HTERT RPE-1 (cell line): ENCODE measurements around the gene SSRP1.
"Not testable (repeated sequence)": the region's sequence is repeated elsewhere in the genome, so short reads cannot be mapped to it uniquely, and the experiment has no call there.

Experiments
- in situ Hi-C: fragments of 300-500 bp; cut with MboI; formaldehyde crosslinking; loops from 4 replicates; pipeline ENCODE4 v1.14.3; 2020; ENCODE audit warnings: low sequenced_read_pairs

SSRP1 gene

DNA sequence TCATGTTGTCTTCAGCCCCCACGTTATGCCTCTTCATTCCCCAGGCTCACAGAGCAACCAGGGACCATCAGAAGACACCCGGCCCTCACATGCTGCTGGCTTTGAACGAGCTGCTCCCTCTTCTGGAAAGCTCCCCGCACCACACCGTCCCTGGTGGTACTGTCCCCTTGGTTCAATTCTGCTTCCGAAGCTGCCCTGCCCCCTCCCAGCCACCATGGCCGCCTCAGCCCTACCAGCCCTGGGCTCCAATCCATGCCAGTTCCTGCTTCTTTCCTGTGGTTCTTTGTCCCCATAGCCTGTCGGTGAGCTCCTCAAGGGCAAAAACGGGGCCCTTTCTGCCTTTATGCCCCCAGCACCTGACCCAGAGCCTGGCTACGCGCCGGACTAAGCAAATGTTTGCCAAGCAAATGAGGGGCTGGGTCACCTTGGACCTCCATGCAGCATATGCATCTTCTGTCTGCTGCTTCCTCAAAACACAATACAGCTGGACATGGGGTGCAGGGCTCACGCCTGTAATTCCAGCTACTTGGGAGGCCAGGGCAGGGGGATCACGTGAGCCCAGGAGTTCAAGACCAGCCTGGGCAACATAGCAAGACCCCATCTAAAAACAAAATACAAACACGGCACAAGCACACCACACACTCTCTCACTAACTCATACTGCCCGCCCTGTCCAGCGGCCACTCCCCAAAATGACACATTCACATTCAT, 32.3 kb downstream of the SSRP1 start:
- in situ Hi-C loops = no loop called here

DNA sequence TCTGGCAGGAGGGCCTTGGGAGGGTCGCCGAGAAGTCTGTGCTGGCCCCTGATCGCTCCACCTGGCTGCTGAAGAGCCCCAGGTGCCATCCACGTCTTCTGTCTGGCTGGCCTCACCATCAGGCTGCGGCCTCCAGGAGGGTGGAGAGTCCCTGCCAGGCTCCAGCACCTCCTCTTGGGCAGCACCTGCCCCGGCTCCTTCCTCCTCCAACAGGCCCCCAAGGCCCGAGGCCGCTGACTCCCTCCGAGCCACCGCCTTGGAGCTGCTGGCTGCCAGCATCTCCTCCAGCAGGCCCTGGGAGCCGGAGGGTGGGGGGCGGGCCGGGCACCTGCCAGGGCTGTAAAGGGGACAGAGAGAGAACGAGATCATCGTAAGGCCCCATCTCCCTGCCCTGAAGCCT, 33.2 kb downstream of the SSRP1 start:
- in situ Hi-C loops = no loop called here

DNA sequence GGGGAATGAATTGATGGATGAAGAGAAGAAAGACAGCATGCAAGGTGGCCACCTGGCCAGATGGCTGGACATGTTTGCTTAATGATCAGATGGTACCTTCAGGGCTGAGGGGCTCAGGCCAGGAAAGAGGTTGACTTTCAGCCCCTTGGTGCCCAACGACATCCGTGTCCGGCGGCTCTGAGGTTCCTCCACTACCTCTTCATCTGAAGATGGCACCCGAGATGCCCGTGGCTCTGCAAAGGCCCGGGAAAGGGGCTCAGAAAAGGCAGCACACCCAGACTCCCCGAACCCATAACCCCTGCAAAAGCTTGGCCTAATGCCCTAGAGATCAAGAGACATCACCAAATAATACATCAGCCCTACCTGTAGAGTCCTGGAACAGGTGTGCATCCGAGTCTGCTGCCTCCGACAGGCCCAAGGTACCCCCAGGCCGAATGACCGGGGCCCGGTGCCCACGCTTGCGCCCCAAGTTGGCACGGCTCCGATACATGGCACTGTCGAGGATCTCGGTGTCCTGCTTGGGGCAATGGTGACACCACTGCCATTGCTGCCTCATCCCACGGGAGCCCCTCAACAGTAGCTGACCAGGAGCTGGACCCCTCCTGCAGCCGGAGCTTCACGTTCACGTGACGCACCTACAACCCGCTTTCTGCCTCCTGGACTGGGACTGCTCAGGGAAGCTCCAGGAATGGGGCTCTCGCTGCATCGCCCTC, 33.8 kb downstream of the SSRP1 start:
- in situ Hi-C loops = no loop called here

DNA sequence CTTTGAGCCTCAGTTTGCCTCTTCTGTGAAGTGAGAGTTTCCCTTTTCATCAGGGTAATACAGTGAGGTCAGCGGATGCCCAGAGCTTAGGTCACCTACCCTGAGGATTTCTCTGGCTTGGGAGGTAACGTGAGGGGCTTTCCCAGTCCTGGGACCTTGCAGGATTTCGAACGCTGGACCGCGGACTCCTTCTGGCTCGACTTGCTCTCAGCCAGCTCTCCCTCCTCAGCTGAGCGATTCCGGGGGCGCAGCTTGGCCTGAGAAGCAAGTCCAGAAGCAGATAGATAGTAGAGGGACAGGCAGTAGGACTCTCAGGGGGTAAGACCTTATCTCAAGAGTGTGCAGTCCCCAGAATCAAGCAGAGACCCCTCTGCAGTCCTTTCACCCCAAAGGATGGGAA, 34.9 kb downstream of the SSRP1 start:
- in situ Hi-C loops = no loop called here

DNA sequence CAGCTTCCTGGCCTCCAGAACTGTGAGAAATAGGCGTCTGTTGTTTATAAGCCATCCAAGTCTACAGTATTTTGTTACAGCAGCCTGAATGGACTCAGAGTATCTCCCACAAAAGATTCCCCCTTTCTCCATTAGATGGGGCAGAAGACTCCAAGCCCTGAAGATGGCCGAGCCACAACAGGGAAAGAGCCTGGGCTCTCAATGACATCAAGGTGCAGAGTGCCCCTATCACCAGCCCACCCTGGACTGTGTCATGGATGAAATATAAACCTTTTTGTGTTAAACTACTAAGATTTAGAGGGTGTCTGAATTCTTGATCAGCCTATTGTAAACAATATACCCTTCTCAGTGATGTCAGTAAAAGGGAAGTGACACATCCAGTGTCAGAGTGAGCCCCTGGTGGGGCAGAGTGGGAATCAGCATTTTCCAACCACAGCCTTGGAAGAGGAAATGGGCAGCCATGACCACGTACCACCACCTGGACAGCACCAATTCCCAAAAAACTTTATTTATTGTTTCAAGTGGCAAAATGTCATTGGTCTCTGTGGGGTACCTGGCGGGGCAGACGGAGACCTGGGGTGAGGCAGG, 36.4 kb downstream of the SSRP1 start:
- in situ Hi-C loops = no loop called here

DNA sequence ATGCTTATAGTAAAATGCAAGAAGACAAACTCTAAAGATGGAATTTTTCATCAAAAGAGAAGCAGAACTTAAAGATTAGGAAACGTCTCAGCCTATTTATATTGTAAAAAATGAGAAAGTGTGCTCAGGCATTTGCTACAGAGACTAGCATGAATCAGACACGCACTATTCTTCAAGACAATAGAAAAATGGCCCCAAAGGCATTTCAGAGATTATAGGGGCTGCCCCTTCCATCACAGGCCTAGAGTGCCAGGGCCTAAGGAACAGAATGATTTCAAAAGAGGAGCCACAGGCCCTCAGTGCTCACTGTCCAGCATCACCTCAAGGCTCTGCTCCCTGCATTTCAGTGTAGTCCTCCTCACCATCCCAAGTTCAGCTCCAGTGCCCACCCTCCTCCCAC, 38.5 kb downstream of the SSRP1 start:
- in situ Hi-C loops = no loop called here

DNA sequence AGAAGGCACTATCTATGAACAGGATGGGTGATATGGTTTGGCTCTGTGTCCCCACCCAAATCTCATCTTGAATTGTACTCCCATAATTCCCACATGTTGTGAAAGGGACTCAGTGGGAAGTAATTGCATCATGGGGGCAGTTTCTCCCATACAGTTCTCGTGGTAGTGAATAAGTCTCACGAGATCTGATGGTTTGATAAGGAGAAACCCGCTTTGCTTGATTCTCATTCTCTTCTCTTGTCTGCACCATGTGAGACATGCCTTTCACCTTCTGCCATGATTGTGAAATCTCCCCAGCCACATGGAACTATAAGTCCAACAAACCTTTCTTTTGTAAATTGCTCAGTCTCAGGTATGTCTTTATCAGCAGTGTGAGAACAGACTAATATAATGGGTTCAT, 39.5 kb downstream of the SSRP1 start:
- in situ Hi-C loops = not testable (repeated sequence)

DNA sequence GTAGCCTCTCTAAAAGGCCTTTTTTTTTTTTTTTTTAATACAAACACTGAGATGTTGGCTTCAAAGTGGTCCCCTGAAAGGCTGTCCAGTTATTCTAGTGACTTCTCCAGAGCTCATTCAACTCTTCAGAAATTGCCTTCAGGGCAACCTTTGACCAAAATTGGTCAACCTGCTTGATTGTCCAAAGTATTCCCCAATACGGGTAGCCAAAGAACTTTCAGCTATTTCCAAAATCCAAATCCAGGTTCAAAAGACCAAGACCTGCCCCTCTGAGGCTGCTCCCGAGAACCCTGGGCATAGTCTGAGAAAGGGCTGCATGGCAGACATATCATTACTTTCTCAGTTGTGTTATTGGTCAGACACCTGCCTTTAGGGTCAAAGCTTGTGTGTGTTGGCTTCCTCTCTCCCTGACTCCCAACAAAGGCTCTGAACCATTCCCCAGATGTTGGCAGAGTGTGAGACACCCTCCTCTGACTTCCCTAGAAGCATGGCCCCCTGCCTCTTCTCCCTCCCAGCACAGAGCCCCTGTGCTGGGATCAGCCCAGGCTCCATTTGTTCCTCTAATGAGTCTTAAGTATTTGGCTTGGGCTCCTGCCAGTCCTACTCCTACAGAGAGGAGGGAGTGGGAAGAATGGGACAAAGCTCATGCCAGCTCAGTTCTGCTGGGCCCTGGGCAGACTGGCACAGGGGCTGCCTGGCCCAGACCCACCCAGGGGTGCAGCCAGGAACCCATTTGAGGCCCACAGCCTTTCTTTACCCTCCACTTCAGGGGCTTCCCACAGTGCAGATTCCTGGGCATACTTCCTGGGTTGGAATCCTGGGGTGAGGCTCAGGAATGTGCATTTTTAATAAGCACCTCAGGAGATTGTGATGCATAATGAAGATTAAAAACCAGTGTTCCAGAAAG, 41.2 kb downstream of the SSRP1 start:
- in situ Hi-C loops = no loop called here

DNA sequence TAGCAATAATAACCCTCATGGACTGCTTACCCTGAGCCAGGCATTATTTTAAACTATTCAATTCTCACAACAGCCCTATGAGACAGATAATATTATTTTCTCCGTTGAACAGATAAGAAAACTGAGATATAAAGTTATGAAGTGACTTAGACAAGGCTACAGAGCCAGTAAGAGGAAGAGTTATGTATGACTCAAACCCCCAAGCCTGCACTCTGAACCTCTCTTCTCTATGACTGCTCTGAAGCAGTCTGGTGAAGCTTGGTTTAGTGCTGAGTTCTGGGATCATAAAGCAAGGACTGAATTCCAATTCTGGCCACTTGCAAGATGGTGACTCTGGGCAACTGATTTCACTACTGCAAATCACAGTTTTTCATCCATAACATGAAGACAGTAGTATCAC, 45.4 kb downstream of the SSRP1 start:
- in situ Hi-C loops = no loop called here

DNA sequence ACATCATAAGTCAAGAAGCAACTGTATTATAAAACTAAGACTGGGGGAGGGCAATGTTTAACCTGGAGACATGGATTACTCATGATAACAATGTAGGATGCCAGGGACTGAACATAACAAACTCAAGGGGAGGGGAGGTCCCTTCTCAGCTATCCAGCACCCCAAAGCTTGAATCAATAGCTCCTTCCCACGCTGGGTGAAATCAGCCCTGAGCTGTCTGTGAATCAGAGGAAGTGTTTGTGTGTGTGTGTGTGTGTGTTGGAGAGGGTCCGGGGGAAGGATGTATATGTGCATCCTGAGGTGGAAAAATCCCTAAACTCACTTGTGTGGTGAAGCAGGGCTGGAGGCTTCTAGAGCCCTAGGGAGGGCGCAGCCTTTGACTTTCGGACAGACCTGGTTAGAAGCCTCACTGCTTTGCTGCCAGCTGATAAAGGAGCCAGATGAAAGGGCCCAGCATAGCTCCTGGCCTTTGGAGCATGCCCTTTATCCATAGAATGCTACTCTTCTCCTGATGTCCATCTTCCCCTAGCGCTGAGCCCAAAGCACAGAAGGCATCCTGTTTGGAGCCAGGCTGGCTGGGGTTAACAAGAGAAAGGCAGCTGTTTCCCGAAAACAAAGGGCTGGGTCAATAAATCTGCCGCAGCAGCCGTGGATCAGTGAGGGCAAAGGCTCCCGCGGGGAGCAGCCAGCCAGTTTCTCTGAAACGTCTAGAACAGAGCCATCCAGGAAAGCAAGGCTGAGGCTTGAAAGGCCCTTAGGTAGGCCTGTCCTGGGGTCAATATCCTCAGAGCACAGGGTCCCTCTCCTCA, 46.7 kb downstream of the SSRP1 start:
- in situ Hi-C loops = no loop called here

DNA sequence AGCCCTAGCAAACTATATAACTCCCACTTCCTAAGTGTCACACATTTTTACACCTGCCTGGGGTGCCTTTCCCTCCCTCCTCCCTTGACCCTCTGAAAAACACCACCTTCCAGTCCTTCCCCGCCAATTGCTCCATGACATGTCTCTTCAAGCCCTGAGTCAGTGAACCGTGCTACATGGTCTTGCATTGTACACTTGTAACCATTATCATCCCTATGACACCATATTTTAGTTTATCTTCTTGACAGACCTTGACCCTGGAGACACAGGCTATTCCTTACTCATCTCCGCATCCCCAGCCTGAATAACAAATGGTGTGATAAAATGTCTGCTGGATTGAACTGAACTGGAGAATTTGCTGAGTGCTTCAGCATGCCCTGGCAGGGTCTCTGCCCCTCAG, 47.8 kb downstream of the SSRP1 start:
- in situ Hi-C loops = no loop called here

DNA sequence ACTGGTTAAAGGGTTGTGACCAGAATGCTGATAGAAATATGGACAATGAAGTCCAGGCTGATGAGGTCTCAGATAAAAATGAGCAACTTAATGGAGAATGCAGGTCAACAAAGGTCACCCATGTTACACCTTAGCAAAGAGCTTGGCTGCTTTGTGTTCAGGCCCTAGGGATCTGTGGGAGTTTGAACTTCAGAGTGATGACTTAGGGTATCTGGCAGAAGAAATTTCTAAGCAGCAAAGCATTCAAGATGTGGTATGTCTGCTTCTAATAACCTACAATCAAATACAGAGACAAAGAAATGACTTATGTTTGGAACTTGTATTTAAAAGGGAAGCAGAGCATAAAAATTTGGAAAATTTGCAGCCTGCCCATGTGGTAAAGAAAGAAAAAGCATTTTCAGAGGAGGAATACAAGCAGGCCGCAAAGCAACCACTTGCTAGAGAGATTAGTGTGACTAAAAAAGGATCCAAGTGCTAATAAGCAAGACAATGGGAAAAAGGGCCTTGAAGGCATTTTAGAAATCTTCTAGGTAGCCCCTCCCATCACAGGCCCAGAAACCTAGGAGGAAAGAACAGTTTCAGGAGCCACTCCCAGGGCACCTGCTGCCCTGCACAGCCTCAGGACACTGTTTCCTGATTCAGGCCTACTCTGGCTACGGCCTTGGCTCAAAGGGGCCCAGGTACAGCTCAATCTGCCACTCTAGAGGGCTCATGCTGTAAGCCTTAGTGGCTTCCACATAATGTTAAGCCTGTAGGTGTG, 52.3 kb downstream of the SSRP1 start:
- in situ Hi-C loops = no loop called here

DNA sequence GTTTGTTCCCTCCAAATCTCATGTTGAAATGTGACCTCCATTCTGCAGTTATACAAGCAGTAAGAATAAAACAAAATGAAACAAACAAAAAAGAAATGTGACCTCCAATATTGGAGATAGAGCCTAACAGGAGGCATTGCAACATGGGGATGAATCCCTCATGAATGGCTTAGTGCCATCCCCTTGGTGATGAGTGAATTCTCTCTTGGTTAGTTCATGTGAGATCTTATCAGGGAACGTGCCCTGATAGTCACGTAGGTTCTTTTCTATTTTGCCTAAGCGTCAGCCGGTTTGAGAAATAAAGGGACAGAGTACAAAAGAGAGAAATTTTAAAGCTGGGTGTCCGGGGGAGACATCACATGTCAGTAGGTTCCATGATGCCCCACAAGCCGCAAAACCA, 54.1 kb downstream of the SSRP1 start:
- in situ Hi-C loops = not testable (repeated sequence)

DNA sequence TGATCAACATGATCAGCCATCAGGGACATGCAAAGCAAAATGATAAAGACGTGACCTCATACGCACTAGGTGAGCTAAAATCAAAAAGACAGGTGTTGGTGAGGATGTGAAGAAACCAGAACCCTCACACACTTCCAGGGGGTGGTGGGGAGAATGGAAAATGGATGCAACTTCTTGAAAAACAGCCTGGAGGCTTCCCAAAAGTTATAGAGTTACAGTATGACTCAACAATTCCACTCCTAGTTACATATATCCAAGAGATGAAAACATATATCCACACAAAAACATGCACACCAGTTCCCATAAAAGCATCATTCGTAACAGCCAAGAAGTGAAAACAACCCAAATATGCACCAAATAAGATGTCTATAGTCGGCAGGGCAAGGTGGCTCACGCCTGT, 56.6 kb downstream of the SSRP1 start:
- in situ Hi-C loops = no loop called here

DNA sequence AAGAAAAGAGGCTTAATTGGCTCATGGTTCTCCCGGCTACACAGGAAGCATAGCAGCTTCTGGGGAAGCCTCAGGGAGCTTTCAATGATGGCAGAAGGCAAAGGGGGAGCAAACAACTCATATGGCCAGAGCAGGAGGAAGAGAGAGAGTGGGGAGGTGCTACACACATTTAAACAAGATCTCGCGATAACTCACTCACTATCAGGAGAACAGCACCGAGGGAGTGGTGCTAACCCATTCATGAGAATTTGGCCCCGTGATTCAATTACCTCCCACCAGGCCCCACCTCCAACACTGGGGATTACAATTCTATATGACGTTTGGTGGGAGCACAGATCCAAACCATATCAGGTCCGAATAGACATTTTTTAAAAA, 57.0 kb downstream of the SSRP1 start:
- in situ Hi-C loops = no loop called here

DNA sequence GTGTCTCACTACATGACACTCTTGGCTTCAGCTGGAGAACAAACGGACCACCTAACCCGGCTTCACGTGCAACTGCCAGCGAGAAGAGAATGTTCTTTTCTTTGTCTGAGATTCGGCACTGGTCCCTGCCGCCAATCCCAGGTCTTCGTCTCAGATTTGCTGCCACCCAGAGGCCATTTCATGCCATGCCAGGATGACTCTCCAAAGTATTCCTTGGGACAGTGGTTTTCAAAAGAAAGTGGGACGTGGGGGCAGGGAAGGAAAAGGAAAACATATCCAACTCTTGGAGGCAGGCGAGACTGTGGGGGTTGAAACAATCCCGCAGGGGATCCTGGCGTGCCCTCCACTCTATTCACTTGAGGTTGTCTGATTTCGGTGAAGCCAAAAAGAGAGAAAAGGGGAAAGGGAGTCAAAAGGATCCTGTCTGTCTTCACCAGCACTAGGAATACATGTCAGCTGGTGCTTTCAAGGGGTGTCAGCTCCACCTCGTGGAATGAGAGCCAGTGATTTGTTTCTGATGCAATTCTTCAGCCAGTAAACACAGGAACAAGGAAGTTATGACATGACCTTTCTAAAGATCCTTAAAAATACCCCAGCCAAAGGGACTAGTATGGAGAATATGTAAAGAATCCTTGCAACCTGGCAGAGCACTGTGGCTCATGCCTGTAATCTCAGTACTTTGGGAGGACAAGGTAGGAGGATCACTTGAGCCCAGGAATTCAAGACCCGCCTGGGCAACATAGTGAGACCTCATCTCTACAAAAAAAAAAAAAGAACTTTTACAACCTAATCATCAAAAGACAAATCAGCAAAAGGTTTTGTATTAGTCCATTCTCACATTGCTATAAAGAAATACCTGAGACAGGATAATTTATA, 57.6 kb downstream of the SSRP1 start:
- in situ Hi-C loops = no loop called here

DNA sequence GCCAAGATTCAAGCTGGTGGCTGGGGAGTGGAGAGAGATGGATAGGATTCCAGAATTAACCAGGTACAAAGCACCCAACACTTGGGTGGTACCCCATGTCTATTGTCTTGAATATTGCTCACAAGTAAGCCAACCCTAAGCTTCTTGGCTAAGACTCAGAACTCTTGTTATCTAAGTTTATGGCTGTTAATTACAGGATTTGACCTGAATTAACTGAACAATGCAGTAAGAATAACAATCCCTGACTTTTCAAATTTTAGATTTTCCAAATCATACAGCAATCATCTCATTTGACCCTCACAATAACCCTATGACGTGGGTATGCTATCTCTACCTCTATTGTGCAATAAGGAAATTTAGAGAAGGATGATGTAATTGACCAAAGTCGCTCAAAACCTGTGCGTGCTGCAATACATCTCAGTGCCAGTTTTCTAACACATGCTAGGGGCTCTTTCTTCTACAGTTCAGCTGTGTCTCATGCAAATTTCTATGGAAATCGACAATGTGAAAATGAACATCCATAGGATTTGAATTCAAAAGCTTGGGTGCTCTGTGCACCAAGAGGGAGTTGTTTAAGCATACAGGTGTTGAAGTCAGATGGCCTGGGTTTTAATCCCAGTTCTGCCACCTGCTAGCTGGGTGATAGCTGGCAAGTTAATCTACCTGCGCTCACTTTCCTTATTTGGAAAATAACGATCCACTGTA, 58.6 kb downstream of the SSRP1 start:
- in situ Hi-C loops = no loop called here
